Subcutaneous abdominal adipose tissue (tissue), 5 donors: ENCODE data around the gene ZC3H18.

Source experiments
- H3K27ac ChIP-seq: one replicate; pipeline ENCODE4 v1.7.0; 2013; ENCODE audit warnings: low read depth, mild to moderate bottlenecking, inconsistent platforms, low read length, moderate library complexity
- H3K27me3 ChIP-seq, 5 donors: one replicate each; pipeline ENCODE4 v1.7.0; 2013; ENCODE audit warnings: low read length in 5 of 5, inconsistent platforms in 1 of 5; ENCODE audit not compliant: control insufficient read depth in 5 of 5, insufficient read depth in 4 of 5
- H3K36me3 ChIP-seq, 5 donors: one replicate each; pipeline ENCODE4 v1.7.0; 2013; ENCODE audit warnings: low read length in 5 of 5; ENCODE audit not compliant: control insufficient read depth in 5 of 5, insufficient read depth in 5 of 5
- H3K4me1 ChIP-seq, 5 donors: one replicate each; pipeline ENCODE4 v1.7.0; 2013; ENCODE audit warnings: low read length in 5 of 5, mild to moderate bottlenecking in 3 of 5, moderate library complexity in 1 of 5; ENCODE audit not compliant: control insufficient read depth in 5 of 5, insufficient read depth in 5 of 5
- H3K4me3 ChIP-seq, 5 donors: one replicate each; pipeline ENCODE4 v1.7.0; 2013; ENCODE audit warnings: low read length in 5 of 5, low read depth in 1 of 5
- H3K9ac ChIP-seq, 5 donors: one replicate each; pipeline ENCODE4 v1.7.0; 2013; ENCODE audit warnings: low read length in 5 of 5, mild to moderate bottlenecking in 4 of 5, moderate library complexity in 3 of 5
- H3K9me3 ChIP-seq, 5 donors: one replicate each; pipeline ENCODE4 v1.7.0; 2013; ENCODE audit warnings: low read length in 5 of 5; ENCODE audit not compliant: control insufficient read depth in 5 of 5
- donor health status: healthy.
- donor health status: healthy.
- donor health status: healthy.
- donor health status: healthy.
- donor health status: healthy.

The ZC3H18 gene

DNA sequence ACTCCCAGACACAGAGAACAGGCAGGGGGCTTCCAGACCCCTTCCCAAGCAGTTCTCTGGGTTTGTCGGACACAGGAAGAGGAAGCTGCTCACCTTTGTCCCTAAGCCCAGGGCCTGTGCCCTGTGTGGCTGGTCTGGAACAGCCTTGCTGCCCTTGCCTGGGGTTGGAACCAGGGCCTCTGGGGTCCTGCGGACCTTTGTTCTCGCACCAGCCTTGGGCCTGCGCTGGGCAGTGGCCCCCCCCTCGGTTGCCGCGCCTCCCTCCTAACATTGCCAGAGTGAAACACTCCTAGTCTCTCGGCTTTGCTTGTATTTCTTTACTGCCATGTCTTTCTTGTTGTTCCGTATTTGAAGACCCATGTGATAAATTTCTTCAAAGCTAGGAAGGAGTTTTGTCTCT is 59.6 kb downstream of the ZC3H18 start:
- H3K27me3 ChIP-seq = peaks cover 0 to 8% (median under 1%) of the 10 kb centered on the region in 5 donors
- peaks cover 0 to 22% (median 9%) of the 10 kb centered on the region in 5 donors for H3K4me1 ChIP-seq
- no peak overlapping the region for H3K9ac ChIP-seq
- no peak overlapping the region for H3K27ac ChIP-seq
- peaks cover 0 to 76% (median 60%) of the 10 kb centered on the region in 5 donors for H3K36me3 ChIP-seq
- no peaks in the 10 kb centered on the region for H3K9me3 ChIP-seq
- no peak overlapping the region for H3K4me3 ChIP-seq

GRCh38 chr16:88630433-88630832 is 60.2 kb downstream of the ZC3H18 start:
- H3K27me3 ChIP-seq = peaks cover 4 to 12% (median 6%) of the 10 kb centered on the region in 5 donors
- H3K27ac ChIP-seq = no peak overlapping the region
- no peak overlapping the region for H3K9ac ChIP-seq
- H3K4me3 ChIP-seq = no peak overlapping the region
- no peaks in the 10 kb centered on the region for H3K9me3 ChIP-seq
- peaks cover 0 to 28% (median 12%) of the 10 kb centered on the region in 5 donors for H3K4me1 ChIP-seq
- peaks cover 0 to 70% (median 54%) of the 10 kb centered on the region in 5 donors for H3K36me3 ChIP-seq

DNA sequence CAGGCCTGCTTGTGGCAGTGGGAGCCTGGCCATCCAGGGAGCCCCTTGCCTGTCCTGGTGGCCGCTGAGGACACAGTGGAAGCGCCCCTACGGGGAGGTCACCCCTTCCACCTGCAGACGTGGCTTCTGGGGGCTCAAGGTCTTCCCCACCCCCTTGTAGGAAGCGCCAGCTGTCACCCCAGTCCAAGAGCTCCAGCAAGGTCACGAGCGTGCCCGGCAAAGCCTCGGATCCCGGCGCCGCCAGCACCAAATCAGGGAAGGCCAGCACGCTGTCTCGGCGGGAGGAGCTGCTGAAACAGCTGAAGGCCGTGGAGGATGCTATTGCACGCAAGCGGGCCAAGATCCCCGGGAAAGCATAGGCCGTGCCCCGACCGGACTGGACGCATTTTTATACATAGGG is 60.7 kb downstream of the ZC3H18 start:
- Histone ChIP-seq H3K4me1 (peaks cover 0 to 28% (median 12%) of the 10 kb centered on the region in 5 donors), H3K9ac (no peak overlapping the region), H3K27ac (no peak overlapping the region), H3K4me3 (no peak overlapping the region), H3K9me3 (no peaks in the 10 kb centered on the region), H3K36me3 (peaks cover 0 to 66% (median 52%) of the 10 kb centered on the region in 5 donors), H3K27me3 (peaks cover 7 to 17% (median 10%) of the 10 kb centered on the region in 5 donors)

DNA sequence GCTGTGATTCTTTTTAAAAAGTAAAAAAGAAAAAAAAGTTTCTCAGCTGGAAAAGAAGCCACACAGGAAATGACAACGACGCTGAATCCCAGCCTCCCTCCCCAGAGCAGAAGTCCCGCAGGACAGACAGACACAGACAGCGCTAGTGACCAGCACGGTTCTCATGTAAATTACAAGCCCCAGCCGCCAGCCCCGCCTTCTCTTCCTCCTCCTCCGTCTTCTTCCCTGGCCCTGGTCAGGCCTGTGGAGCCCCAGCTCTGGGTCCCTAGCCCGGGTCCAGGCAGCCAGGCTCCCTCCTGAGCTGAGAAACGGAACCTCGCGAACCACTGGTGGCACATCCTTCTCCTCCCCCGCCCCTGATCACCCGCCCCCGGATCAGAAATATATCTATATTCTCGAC is 61.2 kb downstream of the ZC3H18 start:
- Histone ChIP-seq H3K4me1 (peaks cover 0 to 28% (median 12%) of the 10 kb centered on the region in 5 donors), H3K9me3 (no peaks in the 10 kb centered on the region), H3K36me3 (peaks cover 0 to 62% (median 52%) of the 10 kb centered on the region in 5 donors), H3K4me3 (no peak overlapping the region), H3K27me3 (peaks cover 7 to 22% (median 11%) of the 10 kb centered on the region in 5 donors), H3K9ac (no peak overlapping the region), H3K27ac (no peak overlapping the region)

GRCh38 chr16:88631920-88632586 is 61.9 kb downstream of the ZC3H18 start:
- H3K27me3 ChIP-seq = peaks cover 7 to 23% (median 12%) of the 10 kb centered on the region in 5 donors
- no peak overlapping the region for H3K4me3 ChIP-seq
- no peaks in the 10 kb centered on the region for H3K9me3 ChIP-seq
- peaks cover 0 to 56% (median 49%) of the 10 kb centered on the region in 5 donors for H3K36me3 ChIP-seq
- peaks cover 0 to 28% (median 12%) of the 10 kb centered on the region in 5 donors for H3K4me1 ChIP-seq
- no peak overlapping the region for H3K27ac ChIP-seq
- no peak overlapping the region for H3K9ac ChIP-seq

DNA sequence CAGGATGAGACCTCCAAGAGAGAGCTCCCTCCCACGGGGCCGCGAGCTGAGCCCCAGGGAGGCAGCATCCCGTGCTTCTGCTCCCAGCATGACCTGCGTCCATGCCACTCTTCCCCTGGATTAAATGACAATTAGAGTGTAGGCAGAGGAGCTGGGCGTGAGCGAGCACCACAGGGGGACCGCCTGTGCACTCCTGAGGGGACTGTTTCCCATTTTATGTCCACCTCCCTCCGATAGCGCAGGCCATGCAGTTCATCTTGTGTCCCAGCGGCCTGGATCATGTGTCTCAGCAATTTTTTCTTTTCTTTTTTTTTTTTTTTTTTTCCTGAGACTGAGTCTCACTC is 62.4 kb downstream of the ZC3H18 start:
- Histone ChIP-seq H3K36me3 (peaks cover 0 to 52% (median 44%) of the 10 kb centered on the region in 5 donors), H3K4me3 (no peak overlapping the region), H3K9me3 (no peaks in the 10 kb centered on the region), H3K27me3 (peaks cover 7 to 25% (median 13%) of the 10 kb centered on the region in 5 donors), H3K4me1 (peaks cover 0 to 28% (median 12%) of the 10 kb centered on the region in 5 donors), H3K27ac (no peak overlapping the region), H3K9ac (no peak overlapping the region)

GRCh38 chr16:88633684-88634140 is 63.5 kb downstream of the ZC3H18 start:
- no peak overlapping the region for H3K27ac ChIP-seq
- peaks cover 17 to 31% (median 23%) of the 10 kb centered on the region in 5 donors for H3K27me3 ChIP-seq
- H3K4me1 ChIP-seq = peaks cover 0 to 23% (median 12%) of the 10 kb centered on the region in 5 donors
- peak overlapping the region in 1 of 5 donors; percentile 41 for H3K9ac ChIP-seq
- no peaks in the 10 kb centered on the region for H3K9me3 ChIP-seq
- peak overlapping the region in 3 of 5 donors; percentile 41 to 60 (median 52) for H3K4me3 ChIP-seq
- peaks cover 0 to 41% (median 33%) of the 10 kb centered on the region in 5 donors for H3K36me3 ChIP-seq

DNA sequence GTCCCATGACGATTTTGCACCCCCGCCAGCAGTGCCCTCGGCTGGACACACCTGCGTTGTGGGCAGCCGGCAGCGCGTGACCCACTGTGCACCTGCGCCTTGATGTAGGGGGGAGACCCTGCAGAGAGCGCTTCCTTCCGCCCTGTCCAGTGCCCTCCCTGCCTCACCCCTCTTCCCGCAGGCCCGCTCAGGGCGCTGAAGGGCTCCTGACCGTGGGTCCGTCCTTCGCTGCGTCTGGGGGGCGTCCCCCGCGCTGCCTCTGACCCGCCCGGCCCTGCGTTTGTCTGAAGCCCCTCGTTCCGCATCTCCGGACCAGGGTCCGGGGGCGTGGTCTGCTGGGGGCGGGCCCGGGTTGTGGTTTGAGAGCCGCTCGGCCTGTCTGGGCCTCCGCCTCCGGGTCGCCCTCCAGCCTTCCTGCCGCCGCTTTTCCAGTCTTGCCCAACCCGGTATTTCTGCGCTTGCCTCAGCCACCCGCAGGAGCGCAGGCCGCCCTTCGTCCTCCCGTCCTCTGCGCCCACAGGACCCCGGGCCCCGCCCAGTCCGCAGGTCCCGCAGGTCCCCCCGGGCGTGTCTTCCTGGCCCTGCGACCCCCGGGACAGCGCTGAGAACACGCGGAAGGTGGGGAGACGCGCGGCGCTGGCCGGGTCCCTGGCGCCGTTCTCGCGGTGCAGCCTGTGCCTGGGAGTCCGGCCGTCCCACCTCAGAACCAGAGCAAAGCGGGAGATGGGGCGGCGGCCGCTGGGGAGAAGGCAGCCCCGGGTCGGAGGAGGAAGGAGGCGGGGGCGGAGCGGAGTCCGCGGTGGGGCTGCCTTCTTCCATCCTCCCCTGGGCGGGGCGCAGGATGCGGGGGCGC is 64.2 kb downstream of the ZC3H18 start:
- Histone ChIP-seq H3K4me3 (peak overlapping the region in 4 of 5 donors; percentile 27 to 60 (median 46)), H3K27me3 (peaks cover 24 to 38% (median 29%) of the 10 kb centered on the region in 5 donors), H3K27ac (no peak overlapping the region)

DNA sequence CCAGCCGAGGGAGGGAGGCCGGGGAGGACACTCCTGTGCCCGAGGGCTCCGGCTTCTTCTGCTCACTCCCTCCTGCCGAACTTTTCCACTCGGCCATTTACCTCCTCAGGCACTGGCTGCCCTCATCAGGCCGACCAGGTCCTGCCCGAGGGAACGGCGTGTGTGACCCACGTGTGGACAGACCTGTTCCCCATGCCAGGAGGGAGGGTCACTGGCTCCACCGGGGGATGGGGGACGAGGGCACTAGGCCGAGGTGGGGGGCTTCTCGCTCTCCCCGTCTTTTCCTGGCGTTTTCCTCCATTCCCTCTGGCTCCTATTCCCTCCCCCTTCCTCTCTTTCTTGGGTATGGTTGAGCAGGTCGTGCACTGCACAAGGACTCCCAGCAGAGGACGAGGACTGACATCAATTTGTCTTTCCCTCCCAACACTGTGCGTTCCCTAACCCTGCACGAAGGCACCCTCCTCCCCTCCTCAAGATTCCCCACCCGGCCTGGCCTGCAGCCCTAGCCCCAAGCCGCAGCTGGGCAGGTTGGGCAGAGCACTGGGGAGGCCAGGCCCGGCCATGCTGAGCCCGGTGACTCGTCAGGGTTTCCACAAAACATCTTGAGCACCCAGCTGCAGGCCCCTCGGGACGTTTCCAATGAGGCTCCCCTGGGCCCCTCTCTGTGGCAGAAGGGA is 64.9 kb downstream of the ZC3H18 start:
- Histone ChIP-seq H3K4me1 (peaks cover 0 to 33% (median 19%) of the 10 kb centered on the region in 5 donors), H3K9ac (no peak overlapping the region), H3K27ac (no peak overlapping the region), H3K4me3 (peak overlapping the region in 4 of 5 donors; percentile 27 to 60 (median 46)), H3K36me3 (peaks cover 0 to 31% (median 24%) of the 10 kb centered on the region in 5 donors), H3K27me3 (peaks cover 31 to 45% (median 36%) of the 10 kb centered on the region in 5 donors), H3K9me3 (no peaks in the 10 kb centered on the region)

More for the DNA sequence above, 64.2 kb downstream of the ZC3H18 start:
- peaks cover 0 to 39% (median 32%) of the 10 kb centered on the region in 5 donors for H3K36me3 ChIP-seq
- no peaks in the 10 kb centered on the region for H3K9me3 ChIP-seq
- peak overlapping the region in 1 of 5 donors; percentile 41 for H3K9ac ChIP-seq
- peaks cover 0 to 26% (median 13%) of the 10 kb centered on the region in 5 donors for H3K4me1 ChIP-seq
